Glutamatergic neuron (in vitro differentiated cells): ENCODE results near the gene PAPSS1. TPM values are rescaled to one million over a fixed set of nuclear protein-coding genes. Genes with fewer than 3 reads are reported as not detected.

ENCODE experiments used
- DNase-seq: peaks from one replicate; pipeline ENCODE4 v3.0.0; 2022
- H3K27ac Mint-ChIP-seq: one replicate; pipeline ENCODE4 v1.8.0; 2020; ENCODE audit warnings: mild to moderate bottlenecking, mixed read lengths, inconsistent platforms; ENCODE audit not compliant: unreplicated experiment
- H3K27me3 Mint-ChIP-seq: one replicate; pipeline ENCODE4 v1.8.0; 2020; ENCODE audit warnings: mild to moderate bottlenecking, moderate library complexity, mixed read lengths, inconsistent platforms; ENCODE audit not compliant: unreplicated experiment
- H3K36me3 Mint-ChIP-seq: one replicate; pipeline ENCODE4 v1.8.0; 2020; ENCODE audit warnings: mild to moderate bottlenecking, mixed read lengths, inconsistent platforms; ENCODE audit not compliant: unreplicated experiment
- H3K4me1 Mint-ChIP-seq: one replicate; pipeline ENCODE4 v1.8.0; 2020; ENCODE audit warnings: mild to moderate bottlenecking, low read depth, mixed read lengths, inconsistent platforms; ENCODE audit not compliant: unreplicated experiment
- H3K4me3 Mint-ChIP-seq: one replicate; pipeline ENCODE4 v1.8.0; 2020; ENCODE audit warnings: mild to moderate bottlenecking, mixed read lengths, inconsistent platforms; ENCODE audit not compliant: unreplicated experiment
- H3K9me3 Mint-ChIP-seq: one replicate; pipeline ENCODE4 v1.8.0; 2020; ENCODE audit warnings: mild to moderate bottlenecking, moderate library complexity, mixed read lengths, inconsistent platforms; ENCODE audit not compliant: unreplicated experiment
- CTCF ChIP-seq: fragments of 200-600 bp; sonication (generic); IDR thresholded peaks from one replicate; pipeline ENCODE4 v1.5.0; 2021; ENCODE audit not compliant: partially characterized antibody, unreplicated experiment
- total RNA-seq: library from RNA; stranded (reverse); fragmentation: NEBNext Ultra II Directional; extraction: Animal tissue kit (Norgen Biotek cat#: 25700); gene quantifications from one replicate; pipeline ENCODE4 v1.2.1, GENCODE V29; 2021; ENCODE audit not compliant: unreplicated experiment

The PAPSS1 gene
- total RNA-seq, 1 donor from 2014 or later = 105 TPM

- no peaks in the 10 kb centered on the region for H3K4me1 Mint-ChIP-seq
- no peaks in the 10 kb centered on the region for H3K27me3 Mint-ChIP-seq
- H3K36me3 Mint-ChIP-seq = no peaks in the 10 kb centered on the region
- no peaks in the 10 kb centered on the region for H3K9me3 Mint-ChIP-seq
- H3K4me3 Mint-ChIP-seq = no peak overlapping the region
- TF ChIP-seq CTCF = no peak
- H3K27ac Mint-ChIP-seq = no peak overlapping the region
- DNase-seq = no peak
Measured at GRCh38 chr4:107685740-107686139, 34.3 kb downstream of the PAPSS1 start.

- TF ChIP-seq CTCF = no peak
- no peaks in the 10 kb centered on the region for H3K27me3 Mint-ChIP-seq
- no peaks in the 10 kb centered on the region for H3K4me1 Mint-ChIP-seq
- no peaks in the 10 kb centered on the region for H3K36me3 Mint-ChIP-seq
- H3K27ac Mint-ChIP-seq = no peak overlapping the region
- no peak overlapping the region for H3K4me3 Mint-ChIP-seq
- no peaks in the 10 kb centered on the region for H3K9me3 Mint-ChIP-seq
- no peak for DNase-seq
Measured at GRCh38 chr4:107683873-107684272, 36.2 kb downstream of the PAPSS1 start.

- no peak for TF ChIP-seq CTCF
- Mint-ChIP-seq H3K27me3 (peaks cover 2% of the 10 kb centered on the region), H3K27ac (no peak overlapping the region), H3K4me3 (no peak overlapping the region), H3K4me1 (no peaks in the 10 kb centered on the region), H3K9me3 (no peaks in the 10 kb centered on the region), H3K36me3 (peaks cover 5% of the 10 kb centered on the region)
- DNase-seq = no peak
Measured at GRCh38 chr4:107682306-107682705, 37.7 kb downstream of the PAPSS1 start.

GRCh38 chr4:107669068-107669467 is 51.0 kb downstream of the PAPSS1 start:
- Mint-ChIP-seq H3K4me3 (no peak overlapping the region), H3K36me3 (peaks cover 13% of the 10 kb centered on the region), H3K4me1 (peaks cover 4% of the 10 kb centered on the region), H3K27me3 (no peaks in the 10 kb centered on the region), H3K9me3 (peaks cover 7% of the 10 kb centered on the region), H3K27ac (no peak overlapping the region)
- no peak for TF ChIP-seq CTCF
- DNase-seq = no peak

- no peak for DNase-seq
- TF ChIP-seq CTCF = no peak
- no peaks in the 10 kb centered on the region for H3K27me3 Mint-ChIP-seq
- no peaks in the 10 kb centered on the region for H3K9me3 Mint-ChIP-seq
- H3K36me3 Mint-ChIP-seq = no peaks in the 10 kb centered on the region
- no peak overlapping the region for H3K27ac Mint-ChIP-seq
- H3K4me3 Mint-ChIP-seq = no peak overlapping the region
- H3K4me1 Mint-ChIP-seq = peaks cover 4% of the 10 kb centered on the region
Measured at GRCh38 chr4:107666134-107666533, 53.9 kb downstream of the PAPSS1 start.
